ENCODE results near the gene DDRGK1.

Gene DDRGK1

DNA sequence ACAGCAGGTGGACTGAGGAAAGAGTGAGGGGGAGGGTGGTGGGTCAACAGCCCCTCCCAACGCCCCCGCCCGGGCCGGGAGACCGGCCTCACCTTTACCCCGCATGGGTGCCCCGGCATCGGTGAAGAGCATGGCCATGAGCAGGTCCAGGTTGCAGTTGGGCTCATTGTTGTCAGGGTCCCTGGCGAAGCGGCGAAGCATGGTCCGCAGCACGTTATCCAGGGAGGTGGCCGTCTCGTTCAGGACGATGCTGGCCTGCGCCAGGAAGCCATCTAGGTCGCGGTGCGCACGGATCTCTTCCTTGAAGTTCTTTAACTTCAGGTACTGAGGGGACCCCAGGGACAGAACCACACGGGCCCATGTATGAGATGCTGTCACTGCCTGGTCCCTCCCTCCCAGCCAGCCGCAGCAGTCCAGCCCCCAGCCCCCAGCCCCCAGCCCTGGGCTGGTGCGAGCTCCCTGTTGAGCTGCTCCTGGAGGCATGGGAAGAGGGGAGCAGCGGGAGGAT, 29.6 kb upstream of the DDRGK1 start:
- H3K9me3 ChIP-seq (ENCODE audit: control insufficient read depth, insufficient read depth, low read length): no peaks in the 10 kb centered on the region
- no peaks in the 10 kb centered on the region for H3K9me2 ChIP-seq (replicated peaks; ENCODE audit: control insufficient read depth, low read length)
- H3K4me2 ChIP-seq (ENCODE audit: low read length): no peak overlapping the region
- no peaks in the 10 kb centered on the region for H3K36me3 ChIP-seq (ENCODE audit: control insufficient read depth, low read length)
- H3K4me1 ChIP-seq (ENCODE audit: control insufficient read depth, low read length): peaks cover 7% of the 10 kb centered on the region; the same call in 1 of the 2 replicates
- no peak overlapping the region for H3K27ac ChIP-seq (ENCODE audit: low read depth, low read length)
- no peak overlapping the region for H3K4me3 ChIP-seq (ENCODE audit: low read length)
- TF ChIP-seq, protein P1, sequence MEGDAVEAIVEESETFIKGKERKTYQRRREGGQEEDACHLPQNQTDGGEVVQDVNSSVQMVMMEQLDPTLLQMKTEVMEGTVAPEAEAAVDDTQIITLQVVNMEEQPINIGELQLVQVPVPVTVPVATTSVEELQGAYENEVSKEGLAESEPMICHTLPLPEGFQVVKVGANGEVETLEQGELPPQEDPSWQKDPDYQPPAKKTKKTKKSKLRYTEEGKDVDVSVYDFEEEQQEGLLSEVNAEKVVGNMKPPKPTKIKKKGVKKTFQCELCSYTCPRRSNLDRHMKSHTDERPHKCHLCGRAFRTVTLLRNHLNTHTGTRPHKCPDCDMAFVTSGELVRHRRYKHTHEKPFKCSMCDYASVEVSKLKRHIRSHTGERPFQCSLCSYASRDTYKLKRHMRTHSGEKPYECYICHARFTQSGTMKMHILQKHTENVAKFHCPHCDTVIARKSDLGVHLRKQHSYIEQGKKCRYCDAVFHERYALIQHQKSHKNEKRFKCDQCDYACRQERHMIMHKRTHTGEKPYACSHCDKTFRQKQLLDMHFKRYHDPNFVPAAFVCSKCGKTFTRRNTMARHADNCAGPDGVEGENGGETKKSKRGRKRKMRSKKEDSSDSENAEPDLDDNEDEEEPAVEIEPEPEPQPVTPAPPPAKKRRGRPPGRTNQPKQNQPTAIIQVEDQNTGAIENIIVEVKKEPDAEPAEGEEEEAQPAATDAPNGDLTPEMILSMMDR (IDR thresholded peaks at IDR 0.05; ENCODE audit: low read depth, low read length, poor library complexity, severe bottlenecking): no peak
- no peak for TF ChIP-seq EZH2phosphoT487 (IDR thresholded peaks at IDR 0.05; ENCODE audit: borderline replicate concordance, low read length)
- H3K79me2 ChIP-seq (ENCODE audit: control insufficient read depth, low read length): no peaks in the 10 kb centered on the region
- no peaks in the 10 kb centered on the region for H3F3A ChIP-seq (ENCODE audit: control insufficient read depth, insufficient read depth)
- no peaks in the 10 kb centered on the region for H4K20me1 ChIP-seq (ENCODE audit: control insufficient read depth, insufficient read depth, low read depth, low read length)
- peaks cover 30% of the 10 kb centered on the region for H3K27me3 ChIP-seq (ENCODE audit: control insufficient read depth, low read length)

DNA sequence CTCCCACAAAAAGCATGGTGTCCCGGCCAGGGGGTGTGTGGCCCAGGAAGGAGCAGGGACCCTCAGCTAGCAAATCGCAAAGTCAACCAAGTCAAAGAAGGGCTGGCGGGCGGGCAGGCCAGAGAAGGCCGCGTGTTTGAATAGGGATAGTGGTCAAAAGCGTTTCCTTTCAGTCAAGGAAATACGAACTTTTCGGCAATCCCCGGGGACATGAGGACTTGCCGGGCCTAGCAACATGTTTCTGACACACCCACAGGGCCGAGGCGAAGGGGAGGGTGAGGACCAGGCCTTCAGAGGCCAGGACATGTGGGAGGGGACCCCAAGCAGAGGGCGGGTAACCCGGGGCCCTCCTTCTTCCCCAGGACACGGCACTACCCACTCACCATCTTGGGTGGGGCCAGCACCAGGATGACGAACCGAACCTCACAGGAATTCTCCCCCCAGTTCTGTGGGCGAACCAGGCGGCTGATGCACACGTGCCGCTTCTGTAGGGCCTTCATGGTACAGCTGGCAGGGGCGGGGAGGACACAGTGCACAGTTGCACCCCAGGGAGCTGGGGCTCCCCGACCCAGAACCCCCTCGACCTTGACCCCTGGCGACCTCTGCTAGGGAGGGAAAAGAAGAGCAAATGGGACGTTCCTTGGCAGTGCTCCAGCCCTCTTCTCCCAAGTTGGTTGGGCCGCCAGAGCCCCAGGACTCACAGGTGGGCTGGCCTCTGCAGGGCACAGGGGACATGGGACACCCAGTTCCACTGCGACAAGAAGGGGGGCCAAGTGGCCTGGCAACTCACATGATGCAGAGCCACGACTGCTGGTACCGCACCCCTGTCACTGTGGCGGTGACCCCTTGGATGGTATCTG, 28.9 kb upstream of the DDRGK1 start:
- Histone ChIP-seq H3K36me3 (ENCODE audit: control insufficient read depth, low read length) (no peaks in the 10 kb centered on the region), H3K27ac (ENCODE audit: low read depth, low read length) (no peak overlapping the region), H3K9me2 (replicated peaks; ENCODE audit: control insufficient read depth, low read length) (no peaks in the 10 kb centered on the region), H3K79me2 (ENCODE audit: control insufficient read depth, low read length) (no peaks in the 10 kb centered on the region), H4K20me1 (ENCODE audit: control insufficient read depth, insufficient read depth, low read depth, low read length) (no peaks in the 10 kb centered on the region), H3F3A (ENCODE audit: control insufficient read depth, insufficient read depth) (no peaks in the 10 kb centered on the region), H3K9me3 (ENCODE audit: control insufficient read depth, insufficient read depth, low read length) (no peaks in the 10 kb centered on the region), H3K4me1 (ENCODE audit: control insufficient read depth, low read length) (peaks cover 1% of the 10 kb centered on the region; the same call in 1 of the 2 replicates), H3K27me3 (ENCODE audit: control insufficient read depth, low read length) (peaks cover 24% of the 10 kb centered on the region), H3K4me2 (ENCODE audit: low read length) (no peak overlapping the region), H3K4me3 (ENCODE audit: low read length) (no peak overlapping the region)
- no peak for TF ChIP-seq EZH2phosphoT487 (IDR thresholded peaks at IDR 0.05; ENCODE audit: borderline replicate concordance, low read length)
- TF ChIP-seq, protein P1 (IDR thresholded peaks at IDR 0.05; ENCODE audit: low read depth, low read length, poor library complexity, severe bottlenecking): no peak

DNA sequence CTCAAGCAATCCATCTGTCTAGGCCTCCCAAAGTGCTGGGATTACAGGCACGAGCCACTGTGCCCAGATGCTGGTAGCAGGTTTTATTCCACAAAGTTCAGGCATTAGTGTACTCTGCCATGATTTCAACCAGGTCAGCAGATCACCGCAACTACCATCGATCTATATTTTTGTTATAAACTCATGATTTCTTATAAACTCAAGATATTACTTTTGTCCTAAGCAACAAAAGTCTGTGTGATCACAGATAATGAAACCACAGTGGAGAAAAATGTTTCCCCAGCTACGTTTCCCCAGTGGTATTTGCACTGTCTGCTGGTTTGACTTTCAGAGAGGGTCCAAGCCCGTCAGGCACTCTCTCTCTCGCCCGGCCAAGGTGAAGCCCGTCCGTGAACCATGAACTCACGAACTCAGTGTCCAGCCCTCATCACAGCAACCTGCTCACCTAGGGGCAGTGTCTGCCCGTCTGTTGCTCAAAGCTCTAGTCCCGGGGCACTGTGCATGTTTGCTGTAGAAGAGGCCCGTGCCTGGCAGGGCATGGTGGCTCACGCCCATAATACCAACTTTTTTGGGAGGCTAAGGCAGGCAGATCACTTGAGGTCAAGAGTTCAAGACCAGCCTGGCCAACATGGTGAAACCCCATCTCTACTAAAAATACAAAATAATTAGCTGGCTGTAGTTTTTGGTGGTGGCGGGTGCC, 27.6 kb upstream of the DDRGK1 start:
- H4K20me1 ChIP-seq (ENCODE audit: control insufficient read depth, insufficient read depth, low read depth, low read length): no peaks in the 10 kb centered on the region
- no peaks in the 10 kb centered on the region for H3K79me2 ChIP-seq (ENCODE audit: control insufficient read depth, low read length)
- H3K36me3 ChIP-seq (ENCODE audit: control insufficient read depth, low read length): no peaks in the 10 kb centered on the region
- no peak overlapping the region for H3K4me2 ChIP-seq (ENCODE audit: low read length)
- H3K27me3 ChIP-seq (ENCODE audit: control insufficient read depth, low read length): peaks cover 11% of the 10 kb centered on the region
- no peak overlapping the region for H3K27ac ChIP-seq (ENCODE audit: low read depth, low read length)
- H3F3A ChIP-seq (ENCODE audit: control insufficient read depth, insufficient read depth): no peaks in the 10 kb centered on the region
- H3K4me1 ChIP-seq (ENCODE audit: control insufficient read depth, low read length): no peaks in the 10 kb centered on the region
- no peak overlapping the region for H3K4me3 ChIP-seq (ENCODE audit: low read length)
- TF ChIP-seq, protein P1 (IDR thresholded peaks at IDR 0.05; ENCODE audit: low read depth, low read length, poor library complexity, severe bottlenecking): no peak
- TF ChIP-seq EZH2phosphoT487 (IDR thresholded peaks at IDR 0.05; ENCODE audit: borderline replicate concordance, low read length): no peak
- H3K9me3 ChIP-seq (ENCODE audit: control insufficient read depth, insufficient read depth, low read length): no peaks in the 10 kb centered on the region
- no peaks in the 10 kb centered on the region for H3K9me2 ChIP-seq (replicated peaks; ENCODE audit: control insufficient read depth, low read length)
